Kidney (tissue), 14 donors: Measurements from ENCODE around the gene ABLIM2. TPM values are rescaled to one million over a fixed set of nuclear protein-coding genes. Genes with fewer than 3 reads are reported as not detected.

Experiments used
- DNase-seq, 5 donors: peaks; one replicate each; pipeline ENCODE4 v3.0.0-alpha.2; 2013 to 2020
- FAIRE-seq: peaks from 2 replicates; lab custom pipeline; 2012; peaks lifted over from hg19 to GRCh38; lab: Jason Lieb, UNC
- H3K27ac ChIP-seq, 2 donors: one replicate each; pipeline ENCODE4 v1.7.0; 2013; ENCODE audit warnings: low read depth in 2 of 2, low read length in 2 of 2, inconsistent platforms in 1 of 2
- H3K27me3 ChIP-seq: one replicate; pipeline ENCODE4 v1.7.1; 2013; ENCODE audit warnings: low read length, inconsistent platforms; ENCODE audit not compliant: control insufficient read depth, insufficient read depth
- H3K36me3 ChIP-seq, 3 donors: one replicate each; pipeline versions ENCODE4 v1.7.0 to v1.7.1; 2013; ENCODE audit warnings: low read length in 3 of 3, control low read depth in 1 of 3, inconsistent platforms in 1 of 3; ENCODE audit not compliant: insufficient read depth in 3 of 3, control insufficient read depth in 2 of 3
- H3K4me1 ChIP-seq, 3 donors: one replicate each; pipeline versions ENCODE4 v1.7.0 to v1.7.1; 2013; ENCODE audit warnings: low read length in 3 of 3, inconsistent platforms in 1 of 3, low read depth in 1 of 3; ENCODE audit not compliant: control insufficient read depth in 2 of 3, insufficient read depth in 2 of 3
- H3K4me3 ChIP-seq, 3 donors: one replicate each; pipeline versions ENCODE4 v1.7.0 to v1.8.1; 2013; ENCODE audit warnings: low read length in 3 of 3, control low read depth in 1 of 3, inconsistent platforms in 1 of 3
- H3K9ac ChIP-seq, 3 donors: one replicate each; pipeline versions ENCODE4 v1.7.0 to v1.7.1; 2013; ENCODE audit warnings: low read length in 3 of 3, control low read depth in 1 of 3, inconsistent platforms in 1 of 3
- H3K9me3 ChIP-seq, 3 donors: one replicate each; pipeline versions ENCODE4 v1.7.0 to v1.7.1; 2013; ENCODE audit warnings: low read length in 3 of 3, control low read depth in 1 of 3, inconsistent platforms in 1 of 3; ENCODE audit not compliant: control insufficient read depth in 2 of 3, insufficient read depth in 1 of 3
- intact Hi-C: fragments of 100-400 bp; cut with DNase I; formaldehyde crosslinking; loops from one replicate; pipeline ENCODE4 v1.11.1; 2022
- polyA plus RNA-seq: library from polyadenylated mRNA; stranded (reverse); fragments of 350-450 nt; fragmentation: Illumina TruSeq; extraction: RNeasy Lipid Tissue Mini Kit (QIAGEN cat#74804); gene quantifications from one replicate; pipeline ENCODE4 v1.2.3, GENCODE V29; 2014; ENCODE audit warnings: low read depth, low replicate concordance; ENCODE audit not compliant: insufficient read depth
- total RNA-seq: library from RNA; stranded (reverse); fragmentation: NEBNext Ultra II Directional; extraction: Animal tissue kit (Norgen Biotek cat#: 25700); gene quantifications from one replicate; pipeline ENCODE4 v1.2.1, GENCODE V29; 2021
- TF ChIP-seq, protein P1 (sequence below): IDR thresholded peaks from 3 replicates; pipeline ENCODE4 v1.5.1; 2012; ENCODE audit warnings: mild to moderate bottlenecking, moderate library complexity, borderline replicate concordance; ENCODE audit not compliant: insufficient read depth; ENCODE audit errors: extremely low read depth
- donor health status: control.
- donor health status: control.
- donor health status: control.
- donor health status: control.
- donor health status: control.
- donor health status: DM: yes; HTN: yes; CAD: no.
- donor health status: Normal renal cell carcinoma (clear cell type).

ABLIM2 gene
- total and polyA plus RNA-seq, 2 donors from 2014 or later = 9.5 to 23.3 TPM

DNA sequence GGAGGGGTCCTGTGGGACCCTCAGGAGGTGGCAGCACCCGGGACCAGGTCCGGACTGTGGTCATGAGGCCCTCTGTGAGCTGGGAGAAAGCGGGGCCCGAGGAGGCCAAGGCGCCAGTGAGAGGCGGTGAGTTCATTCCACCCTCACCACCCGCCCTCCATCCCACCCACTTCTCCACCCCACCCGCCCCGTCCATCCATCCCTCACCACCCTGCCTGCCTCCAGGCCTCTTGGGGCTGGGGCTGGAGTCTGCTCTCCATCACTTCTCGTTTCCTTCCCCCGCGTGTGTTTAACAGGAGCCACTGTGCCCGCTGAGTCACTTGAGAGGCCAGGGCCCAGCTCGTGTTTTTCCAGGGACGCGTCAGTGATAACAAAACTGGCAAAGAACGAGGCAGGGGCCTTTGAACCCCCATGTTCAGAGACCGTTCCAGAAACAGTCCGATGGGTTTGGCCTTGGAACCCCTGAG, 46.7 kb upstream of the ABLIM2 start:
- DNase-seq = no peak
- Histone ChIP-seq H3K27me3 (no peaks in the 10 kb centered on the region), H3K9ac (no peak overlapping the region), H3K4me1 (peaks cover 0 to 39% (median 14%) of the 10 kb centered on the region in 3 donors), H3K4me3 (no peak overlapping the region), H3K27ac (no peak overlapping the region), H3K36me3 (peaks cover 0 to 16% (median 13%) of the 10 kb centered on the region in 3 donors), H3K9me3 (no peaks in the 10 kb centered on the region)
- TF ChIP-seq, protein P1, sequence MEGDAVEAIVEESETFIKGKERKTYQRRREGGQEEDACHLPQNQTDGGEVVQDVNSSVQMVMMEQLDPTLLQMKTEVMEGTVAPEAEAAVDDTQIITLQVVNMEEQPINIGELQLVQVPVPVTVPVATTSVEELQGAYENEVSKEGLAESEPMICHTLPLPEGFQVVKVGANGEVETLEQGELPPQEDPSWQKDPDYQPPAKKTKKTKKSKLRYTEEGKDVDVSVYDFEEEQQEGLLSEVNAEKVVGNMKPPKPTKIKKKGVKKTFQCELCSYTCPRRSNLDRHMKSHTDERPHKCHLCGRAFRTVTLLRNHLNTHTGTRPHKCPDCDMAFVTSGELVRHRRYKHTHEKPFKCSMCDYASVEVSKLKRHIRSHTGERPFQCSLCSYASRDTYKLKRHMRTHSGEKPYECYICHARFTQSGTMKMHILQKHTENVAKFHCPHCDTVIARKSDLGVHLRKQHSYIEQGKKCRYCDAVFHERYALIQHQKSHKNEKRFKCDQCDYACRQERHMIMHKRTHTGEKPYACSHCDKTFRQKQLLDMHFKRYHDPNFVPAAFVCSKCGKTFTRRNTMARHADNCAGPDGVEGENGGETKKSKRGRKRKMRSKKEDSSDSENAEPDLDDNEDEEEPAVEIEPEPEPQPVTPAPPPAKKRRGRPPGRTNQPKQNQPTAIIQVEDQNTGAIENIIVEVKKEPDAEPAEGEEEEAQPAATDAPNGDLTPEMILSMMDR = no peak
- FAIRE-seq = no peak
- intact Hi-C loops = no loop called here

DNA sequence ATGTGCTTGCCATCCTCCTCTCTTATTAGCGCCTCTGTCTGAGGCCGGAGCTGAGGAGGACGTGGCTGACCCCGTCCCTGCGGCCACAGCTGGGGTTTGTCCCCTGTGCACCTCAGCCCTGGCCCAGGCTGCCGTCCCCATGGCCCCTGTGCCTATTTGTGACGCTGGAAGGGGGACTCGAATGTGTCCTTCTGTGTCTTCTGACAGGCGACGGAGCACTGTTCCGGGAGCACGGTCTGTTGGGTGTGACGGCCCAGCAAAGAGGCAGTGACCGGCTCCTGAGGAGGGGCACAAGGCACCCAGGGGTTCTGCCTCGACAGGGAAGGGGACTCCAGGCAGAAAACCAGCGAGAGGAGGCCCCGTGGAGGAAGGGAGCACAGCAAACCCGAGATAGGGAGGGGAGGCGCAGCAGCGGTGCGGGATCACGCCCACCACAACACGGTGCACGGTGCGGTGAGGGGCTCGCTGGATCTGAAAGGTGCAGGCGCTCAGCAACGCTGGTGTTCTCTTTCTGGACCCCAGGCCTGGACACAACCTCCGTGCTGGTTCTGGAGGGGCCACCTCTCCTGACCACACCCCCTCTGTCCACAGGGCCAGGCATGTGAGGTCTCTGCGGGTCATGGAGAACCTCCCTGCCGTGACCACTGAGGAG, 46.1 kb upstream of the ABLIM2 start:
- Histone ChIP-seq H3K27ac (no peak overlapping the region), H3K9me3 (no peaks in the 10 kb centered on the region), H3K36me3 (peaks cover 0 to 16% (median 10%) of the 10 kb centered on the region in 3 donors), H3K9ac (peak overlapping the region in 1 of 3 donors; percentile 12), H3K4me1 (peaks cover 0 to 38% (median 14%) of the 10 kb centered on the region in 3 donors), H3K27me3 (no peaks in the 10 kb centered on the region), H3K4me3 (no peak overlapping the region)
- intact Hi-C loops = no loop called here
- TF ChIP-seq, protein P1 = no peak
- DNase-seq (no peak), FAIRE-seq (no peak)

DNA sequence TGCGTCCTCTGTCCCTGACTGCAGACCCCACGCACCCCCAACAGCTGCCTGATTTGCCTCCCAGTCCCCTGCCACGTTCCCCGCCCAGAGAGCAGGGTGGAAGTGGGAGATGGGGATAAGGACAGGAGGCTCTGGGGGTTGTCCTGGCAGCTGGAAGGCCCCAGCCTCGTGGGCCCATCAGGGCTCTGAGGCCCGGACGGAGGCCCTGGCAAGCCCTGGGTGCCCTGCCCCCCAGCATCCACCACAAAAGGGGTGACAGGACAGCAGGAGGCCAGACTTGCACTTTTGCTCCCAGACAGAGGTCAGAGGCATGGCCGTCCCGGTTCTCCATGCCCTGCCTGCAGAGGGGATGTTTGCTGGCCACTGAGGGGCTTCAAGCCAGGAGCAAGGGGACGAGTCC, 45.2 kb upstream of the ABLIM2 start:
- H3K4me1 ChIP-seq = peaks cover 0 to 45% (median 14%) of the 10 kb centered on the region in 3 donors
- FAIRE-seq = no peak

More for the DNA sequence above, 45.2 kb upstream of the ABLIM2 start:
- TF ChIP-seq, protein P1 = no peak
- Histone ChIP-seq H3K9ac (peak overlapping the region in 1 of 3 donors; percentile 12), H3K36me3 (peaks cover 0 to 10% (median 1%) of the 10 kb centered on the region in 3 donors), H3K27ac (peak overlapping the region in 1 of 2 donors; percentile 32), H3K27me3 (no peaks in the 10 kb centered on the region), H3K9me3 (no peaks in the 10 kb centered on the region), H3K4me3 (peak overlapping the region in 1 of 3 donors; percentile 88)
- no peak for DNase-seq
- intact Hi-C loops = no loop called here
